Transverse colon (tissue), 3 donors: ENCODE measurements around the gene MYLK.

Source experiments
- EP300 ChIP-seq: sonication (generic); formaldehyde crosslinking; IDR thresholded peaks from one replicate; pipeline ENCODE4 v1.6.1; 2017; ENCODE audit warnings: antibody characterized with exemption, low read depth
- TF ChIP-seq, protein P1 (sequence below), 5 experiments: fragments of 200-600 bp in 3 of 5; fragments of 450-650 bp in 2 of 5; sonication (generic) in 3 of 5; IDR thresholded peaks; 1 replicate in 2 of 5; 2 replicates in 3 of 5; pipeline ENCODE4 v1.5.1; 2016 to 2017; ENCODE audit warnings: antibody characterized with exemption in 5 of 5, inconsistent platforms in 3 of 5, mild to moderate bottlenecking in 2 of 5, moderate library complexity in 1 of 5

DNA sequence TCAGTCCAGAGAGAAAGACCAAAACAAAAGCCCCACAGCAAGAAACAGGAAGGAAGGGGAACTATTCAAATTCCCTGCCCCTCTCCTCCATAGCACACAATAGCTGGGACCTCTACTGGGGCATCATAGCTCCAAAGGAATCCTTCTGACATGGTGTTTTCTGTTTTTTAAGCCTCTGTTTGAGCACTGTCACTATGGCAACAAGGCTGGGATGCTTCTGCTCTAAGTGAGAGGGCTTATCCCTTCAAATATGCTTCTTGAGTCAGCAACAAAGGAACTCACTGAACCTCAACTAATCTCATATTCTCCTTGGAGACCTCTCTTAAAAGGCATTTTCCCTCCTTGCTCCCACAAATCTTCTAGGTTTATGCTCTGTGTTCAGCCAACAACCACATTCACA, 40.5 kb downstream of the MYLK start:
- TF ChIP-seq, protein P1, sequence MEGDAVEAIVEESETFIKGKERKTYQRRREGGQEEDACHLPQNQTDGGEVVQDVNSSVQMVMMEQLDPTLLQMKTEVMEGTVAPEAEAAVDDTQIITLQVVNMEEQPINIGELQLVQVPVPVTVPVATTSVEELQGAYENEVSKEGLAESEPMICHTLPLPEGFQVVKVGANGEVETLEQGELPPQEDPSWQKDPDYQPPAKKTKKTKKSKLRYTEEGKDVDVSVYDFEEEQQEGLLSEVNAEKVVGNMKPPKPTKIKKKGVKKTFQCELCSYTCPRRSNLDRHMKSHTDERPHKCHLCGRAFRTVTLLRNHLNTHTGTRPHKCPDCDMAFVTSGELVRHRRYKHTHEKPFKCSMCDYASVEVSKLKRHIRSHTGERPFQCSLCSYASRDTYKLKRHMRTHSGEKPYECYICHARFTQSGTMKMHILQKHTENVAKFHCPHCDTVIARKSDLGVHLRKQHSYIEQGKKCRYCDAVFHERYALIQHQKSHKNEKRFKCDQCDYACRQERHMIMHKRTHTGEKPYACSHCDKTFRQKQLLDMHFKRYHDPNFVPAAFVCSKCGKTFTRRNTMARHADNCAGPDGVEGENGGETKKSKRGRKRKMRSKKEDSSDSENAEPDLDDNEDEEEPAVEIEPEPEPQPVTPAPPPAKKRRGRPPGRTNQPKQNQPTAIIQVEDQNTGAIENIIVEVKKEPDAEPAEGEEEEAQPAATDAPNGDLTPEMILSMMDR (IDR thresholded peaks at IDR 0.05): no peak
- TF ChIP-seq EP300: no peak
